Ovary (tissue), 9 donors: ENCODE results near the gene MAT2B. TPM values are rescaled to one million over a fixed set of nuclear protein-coding genes. Genes with fewer than 3 reads are reported as not detected.

Experiments used
- DNase-seq, 5 donors: peaks; one replicate each; pipeline ENCODE4 v3.0.0-alpha.2; 2019 to 2020
- H3K27ac ChIP-seq, 2 donors: fragments of 200-600 bp; one replicate each; pipeline versions ENCODE4 v1.5.1 to v1.8.0; 2019 to 2022
- H3K27me3 ChIP-seq: fragments of 200-600 bp; one replicate; pipeline ENCODE4 v1.8.0; 2022
- H3K36me3 ChIP-seq: fragments of 200-600 bp; sonication (generic); one replicate; pipeline ENCODE4 v1.5.1; 2019
- H3K4me1 ChIP-seq: one replicate; pipeline ENCODE4 v1.8.1; 2013; ENCODE audit warnings: mild to moderate bottlenecking, moderate library complexity; ENCODE audit not compliant: insufficient read depth
- H3K4me3 ChIP-seq: fragments of 200-600 bp; sonication (generic); one replicate; pipeline ENCODE4 v1.5.1; 2017
- H3K9me3 ChIP-seq, 2 donors: fragments of 200-600 bp in 1 of 2; sonication (generic) in 1 of 2; one replicate each; pipeline versions ENCODE4 v1.5.1 to v1.8.1; 2013 to 2019; ENCODE audit warnings: mild to moderate bottlenecking in 1 of 2, moderate library complexity in 1 of 2
- CTCF ChIP-seq, 3 donors: fragments of 450-650 bp in 2 of 3; fragments of 200-600 bp in 1 of 3; IDR thresholded peaks; one replicate each; pipeline versions ENCODE4 v1.5.1 to v1.8.0; 2016 to 2022; ENCODE audit warnings: antibody characterized with exemption in 3 of 3, mild to moderate bottlenecking in 1 of 3
- EP300 ChIP-seq: sonication (generic); formaldehyde crosslinking; IDR thresholded peaks from one replicate; pipeline ENCODE4 v1.6.1; 2017; ENCODE audit warnings: antibody characterized with exemption
- POLR2A ChIP-seq: fragments of 450-650 bp; IDR thresholded peaks from one replicate; pipeline ENCODE4 v1.6.1; 2017; ENCODE audit warnings: antibody characterized with exemption, mild to moderate bottlenecking, moderate library complexity
- WGBS, 3 donors: extraction: QIAGEN DNeasy Blood & Tissue Kit in 1 of 3; methylation state at CpG; one replicate each; pipeline versions ENCODE4 v1.1.5 to v1.1.7; 2013 to 2017; 5-methylcytosine and 5-hydroxymethylcytosine counted together
- intact Hi-C, 4 donors: fragments of 100-400 bp; cut with DNase I; formaldehyde crosslinking; loops; one replicate each; pipeline versions ENCODE4 v1.11.0 to v1.15.1; 2022 to 2023
- polyA plus RNA-seq, 2 donors: library from polyadenylated mRNA; stranded (reverse); fragments of 200-250 nt in 1 of 2; fragments of 350-450 nt in 1 of 2; fragmentation: Illumina TruSeq in 1 of 2; extraction: RNeasy Lipid Tissue Mini Kit (QIAGEN cat#74804) in 1 of 2; gene quantifications; one replicate each; pipeline ENCODE4 v1.2.3, GENCODE V29; 2013 to 2014
- total RNA-seq, 7 donors: library from RNA; depleted of rRNA in 2 of 7; stranded (reverse); fragments of >200 nt in 2 of 7; fragmentation: NEBNext Ultra II Directional in 3 of 7; extraction: Animal tissue kit (Norgen Biotek cat#: 25700) in 3 of 7; gene quantifications; one replicate each; pipeline versions ENCODE4 v1.1.0 to v1.2.4, GENCODE V29; 2016 to 2023
- donor health status: DM: no; HTN: no; CAD: no; lungs with moderate emphysema.
- donor health status: DM: no; HTN: no; CAD: no.
- donor health status: Bipolar disorder and iron deficiency.
- donor health status: DM: yes; HTN: yes; CAD: no.
- donor health status: DM: no; HTN: no; CAD: no.
- donor health status: DM: yes; HTN: yes; CAD: no.

The MAT2B gene
- total and polyA plus RNA-seq, 9 donors: 46.6 to 83.0 (median 57.1) TPM

GRCh38 chr5:163459462-163459818 is 46.0 kb upstream of the MAT2B start:
- TF ChIP-seq EP300 (no peak), POLR2A (no peak), CTCF (IDR thresholded peaks at IDR 0.05) (no peak)
- peak overlapping the region; percentile 91 for H3K4me3 ChIP-seq
- peak overlapping the region; percentile 91 to 94 for H3K27ac ChIP-seq
- no peaks in the 10 kb centered on the region for H3K36me3 ChIP-seq
- H3K4me1 ChIP-seq: peaks cover 2% of the 10 kb centered on the region
- H3K9me3 ChIP-seq: no peaks in the 10 kb centered on the region
- WGBS, 3 donors: 0 to 1% (median 1%) methylated on average over 12 of the region's 12 CpGs
- intact Hi-C loops: no loop called here
- no peaks in the 10 kb centered on the region for H3K27me3 ChIP-seq
- DNase-seq: no peak

DNA sequence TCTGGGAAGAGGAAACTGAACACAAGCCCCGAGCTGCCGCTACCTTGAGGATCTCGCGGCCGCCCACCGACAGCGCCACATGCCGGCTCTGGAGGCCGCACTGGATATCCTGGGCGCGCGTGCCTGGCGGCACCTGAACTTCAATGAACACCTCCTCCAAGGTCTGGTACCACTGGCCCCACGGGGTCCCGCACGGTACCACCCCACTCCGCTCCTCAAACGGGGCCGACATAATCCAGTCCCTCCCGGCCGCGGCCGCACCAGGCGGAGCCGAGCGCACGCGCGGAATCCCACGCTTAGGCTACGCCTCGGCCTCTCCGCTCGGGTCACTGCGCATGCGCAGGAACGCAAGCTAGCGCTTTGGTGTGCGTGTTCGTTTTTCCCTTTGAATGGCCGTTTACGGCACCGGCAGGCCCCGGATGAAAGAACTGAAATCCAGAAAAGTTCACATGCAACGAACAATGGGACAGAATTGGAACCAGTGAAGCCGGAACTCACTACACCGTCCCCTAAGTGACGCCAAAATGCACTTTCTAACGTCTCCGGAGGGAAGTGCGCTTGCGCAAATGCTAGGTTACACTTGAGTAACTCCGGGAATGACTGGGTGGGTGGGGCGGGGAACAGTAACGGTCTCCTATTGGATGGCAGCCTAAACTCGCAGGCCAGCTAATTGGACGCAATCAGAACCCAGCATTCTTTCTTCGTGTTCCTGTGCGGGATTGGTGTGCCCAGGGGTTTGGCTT is 45.4 kb upstream of the MAT2B start, which contains the start of gene NUDCD2:
Gene NUDCD2 (minus strand): TSS at position 284 of the 743 bp plus-strand sequence. CDS start 52 bp downstream, at position 232.
- H3K27me3 ChIP-seq: no peaks in the 10 kb centered on the region
- DNase-seq: peak; percentile 95 to 98 (median 97)
- peak within 1 kb of the TSS; percentile 91 to 94 for H3K27ac ChIP-seq
- WGBS, 3 donors: 0 to 1% (median 1%) methylated on average over 49 to 59 of the region's 59 CpGs
- H3K36me3 ChIP-seq: no peaks in the 10 kb centered on the region
- intact Hi-C loops: loop anchor here in 2 of 4 donors (5.0 kb wide), 2 partner anchors 42 to 47 kb away; partner anchors contain the start of gene MAT2B (in 1 of the 2)
- H3K4me1 ChIP-seq: peaks cover 2% of the 10 kb centered on the region
- H3K9me3 ChIP-seq: no peaks in the 10 kb centered on the region
- peak within 1 kb of the TSS; percentile 91 for H3K4me3 ChIP-seq
- peak; percentile 77 for TF ChIP-seq POLR2A
- TF ChIP-seq CTCF (IDR thresholded peaks at IDR 0.05): peak in 2 of 3 donors; percentile 36 to 46
- peak; percentile 46 for TF ChIP-seq EP300

DNA sequence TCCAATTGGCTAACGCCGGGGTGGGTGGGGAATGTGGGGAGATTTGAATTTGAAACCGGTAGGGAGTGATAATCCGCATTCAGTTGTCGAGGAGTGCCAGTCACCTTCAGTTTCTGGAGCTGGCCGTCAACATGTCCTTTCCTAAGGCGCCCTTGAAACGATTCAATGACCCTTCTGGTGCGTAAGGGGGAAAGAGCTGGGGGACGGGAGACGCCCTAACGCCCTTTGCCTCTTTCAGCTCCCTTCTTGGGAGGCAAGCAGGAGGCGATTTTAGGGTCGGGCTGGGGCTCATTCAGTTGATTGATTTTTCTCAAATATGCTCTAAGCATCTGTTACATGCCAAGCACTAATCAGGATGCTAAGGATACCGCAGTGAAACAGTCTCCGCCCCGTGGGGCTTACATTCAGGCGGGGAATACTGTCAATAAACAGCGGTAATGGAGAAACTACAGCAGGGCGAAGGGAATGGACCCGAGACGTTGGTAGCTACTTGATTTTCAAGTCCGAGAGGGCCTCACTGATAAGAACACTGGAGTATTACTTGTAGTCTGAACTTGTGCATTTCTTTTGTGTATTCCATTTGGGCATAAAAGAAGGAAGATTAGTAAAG is 44.8 kb upstream of the MAT2B start, which contains the start of gene HMMR:
Gene HMMR (plus strand): TSS at position 71 of the 610 bp plus-strand sequence. CDS start 61 bp downstream, at position 132.
- Histone ChIP-seq H3K4me1 (peaks cover 2% of the 10 kb centered on the region), H3K36me3 (no peaks in the 10 kb centered on the region), H3K4me3 (peak within 1 kb of the TSS; percentile 91), H3K27me3 (no peaks in the 10 kb centered on the region), H3K27ac (peak within 1 kb of the TSS; percentile 91 to 94), H3K9me3 (no peaks in the 10 kb centered on the region)
- intact Hi-C loops: loop anchor here in 2 of 4 donors (5.0 kb wide), 2 partner anchors 42 to 47 kb away; partner anchors contain the start of gene MAT2B (in 1 of the 2)
- 0 to 1% (median 1%) methylated on average over 23 of the region's 23 CpGs for WGBS, 3 donors
- peak in 1 of 5 donors; percentile 41 for DNase-seq
- no peak for TF ChIP-seq CTCF (IDR thresholded peaks at IDR 0.05)
- no peak for TF ChIP-seq EP300
- TF ChIP-seq POLR2A: no peak

DNA sequence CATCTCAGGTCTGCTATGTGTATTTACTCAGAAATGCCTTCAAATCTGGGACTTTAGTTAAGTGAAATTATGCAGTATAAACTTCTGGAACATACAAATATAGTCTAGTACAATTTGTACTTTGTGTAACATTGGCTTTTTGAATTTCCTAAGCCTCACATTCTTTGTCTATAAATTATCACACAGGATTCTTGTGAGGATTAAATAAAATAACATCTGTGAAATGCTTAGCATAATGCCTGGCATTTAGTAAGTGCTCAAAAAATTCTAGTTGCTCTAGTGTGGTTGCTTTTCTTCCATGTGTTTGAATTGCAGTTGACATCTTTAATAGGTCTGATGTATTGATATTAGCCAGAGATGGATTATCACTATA is 42.4 kb upstream of the MAT2B start:
- H3K36me3 ChIP-seq: no peaks in the 10 kb centered on the region
- no peak for DNase-seq
- no peak for TF ChIP-seq EP300
- TF ChIP-seq CTCF (IDR thresholded peaks at IDR 0.05): no peak
- no peak for TF ChIP-seq POLR2A
- H3K9me3 ChIP-seq: no peaks in the 10 kb centered on the region
- no peak overlapping the region for H3K4me3 ChIP-seq
- intact Hi-C loops: loop anchor here in 2 of 4 donors (5.0 kb wide), 2 partner anchors 39 to 44 kb away; partner anchors contain the start of gene MAT2B (in 1 of the 2)
- H3K27me3 ChIP-seq: no peaks in the 10 kb centered on the region
- H3K4me1 ChIP-seq: peaks cover under 1% of the 10 kb centered on the region
- no peak overlapping the region for H3K27ac ChIP-seq
